H4 (cell line): ENCODE results near the gene TRAM2. TPM values are rescaled to one million over a fixed set of nuclear protein-coding genes. Genes with fewer than 3 reads are reported as not detected.
A peak's percentile ranks its signal among the peaks of the same experiment; 100 is the strongest.

Experiments
- DNase-seq: peaks from one replicate; pipeline ENCODE4 v3.0.0-alpha.2; 2015; ENCODE audit warnings: low spot score
- total RNA-seq: library from RNA; depleted of rRNA; stranded (reverse); fragments of >200 nt; shearing (Covaris generic); gene quantifications from 2 replicates; pipeline ENCODE4 v1.2.3, GENCODE V29; 2014

Gene TRAM2
- total RNA-seq, 1 experiment from 2014 or later, result 29.7 TPM

- DNase-seq, result peak; percentile 92
These were observed 18.3 kb upstream of the TRAM2 start for GRCh38 chr6:52595000-52595795.

- no peak for DNase-seq
These were observed 17.4 kb upstream of the TRAM2 start for GRCh38 chr6:52594221-52594620.

- DNase-seq, result no peak
These were observed 15.0 kb upstream of the TRAM2 start for GRCh38 chr6:52591832-52592231.

- peak; percentile 70 for DNase-seq
These were observed 13.5 kb upstream of the TRAM2 start for GRCh38 chr6:52590152-52590891.

- no peak for DNase-seq
These were observed 11.8 kb upstream of the TRAM2 start for GRCh38 chr6:52588710-52589091.

- no peak for DNase-seq
These were observed 11.3 kb upstream of the TRAM2 start for GRCh38 chr6:52588087-52588709.

- no peak for DNase-seq
These were observed 10.1 kb upstream of the TRAM2 start for GRCh38 chr6:52587001-52587400.

- DNase-seq, result no peak
These were observed 7.3 kb upstream of the TRAM2 start for GRCh38 chr6:52584203-52584602.

GRCh38 chr6:52582996-52583395 is 6.1 kb upstream of the TRAM2 start:
- DNase-seq, result no peak

- DNase-seq, result no peak
These were observed 5.6 kb upstream of the TRAM2 start for GRCh38 chr6:52582446-52582845.

- DNase-seq, result no peak
These were observed 4.0 kb upstream of the TRAM2 start for GRCh38 chr6:52580905-52581304.

GRCh38 chr6:52579006-52579660 is 2.3 kb upstream of the TRAM2 start:
- DNase-seq, result no peak

- no peak for DNase-seq
These were observed 1.1 kb upstream of the TRAM2 start for GRCh38 chr6:52577778-52578463.

GRCh38 chr6:52576392-52577021 is 353 bp downstream of the TRAM2 start:
- DNase-seq, result peak; percentile 92

GRCh38 chr6:52576054-52576391 is 837 bp downstream of the TRAM2 start:
- DNase-seq, result no peak

- no peak for DNase-seq
These were observed 1.4 kb downstream of the TRAM2 start for GRCh38 chr6:52575502-52575892.

- peak; percentile 87 for DNase-seq
These were observed 2.0 kb downstream of the TRAM2 start for GRCh38 chr6:52574709-52575501.

- no peak for DNase-seq
These were observed 3.6 kb downstream of the TRAM2 start for GRCh38 chr6:52573295-52573694.

GRCh38 chr6:52572536-52572935 is 4.3 kb downstream of the TRAM2 start:
- DNase-seq, result no peak

- no peak for DNase-seq
These were observed 5.6 kb downstream of the TRAM2 start for GRCh38 chr6:52571099-52571755.
